OCI-LY1 (cell line): ENCODE measurements around the gene SCAI.

ENCODE experiments used
- H2AFZ ChIP-seq: fragments of 200-600 bp; sonication (generic), shearing (Covaris generic); 2 replicates; pipeline ENCODE4 v1.6.0; 2014; ENCODE audit warnings: antibody characterized with exemption, mild to moderate bottlenecking, low read length
- H3F3A ChIP-seq: fragments of 200-600 bp; sonication (generic), shearing (Covaris generic); 2 replicates; pipeline ENCODE4 v1.6.0; 2014; ENCODE audit warnings: mild to moderate bottlenecking, antibody characterized with exemption, low read length, moderate library complexity; ENCODE audit not compliant: insufficient read depth
- H3K27ac ChIP-seq: fragments of 200-600 bp; sonication (generic); 2 replicates; pipeline ENCODE4 v1.5.1; 2014; ENCODE audit warnings: low read length, mixed run types, mild to moderate bottlenecking, low read depth; ENCODE audit not compliant: poor library complexity, severe bottlenecking
- H3K27me3 ChIP-seq: fragments of 200-600 bp; sonication (generic); 2 replicates; pipeline ENCODE4 v1.6.0; 2014; ENCODE audit warnings: antibody characterized with exemption, mild to moderate bottlenecking, low read length, moderate library complexity; ENCODE audit not compliant: insufficient read depth
- H3K36me3 ChIP-seq: fragments of 200-600 bp; sonication (generic); 2 replicates; pipeline ENCODE4 v1.6.1; 2014; ENCODE audit warnings: mild to moderate bottlenecking, antibody characterized with exemption, low read length, moderate library complexity, mixed read lengths; ENCODE audit not compliant: insufficient read depth
- H3K4me1 ChIP-seq: fragments of 200-600 bp; sonication (generic); 2 replicates; pipeline ENCODE4 v1.5.1; 2014; ENCODE audit warnings: mild to moderate bottlenecking, low read length, moderate library complexity; ENCODE audit not compliant: insufficient read depth, severe bottlenecking
- H3K4me2 ChIP-seq: fragments of 200-600 bp; sonication (generic), shearing (Covaris generic); 2 replicates; pipeline ENCODE4 v1.6.1; 2014; ENCODE audit warnings: low read length
- H3K4me3 ChIP-seq: fragments of 200-600 bp; sonication (generic); 2 replicates; pipeline ENCODE4 v1.5.1; 2014; ENCODE audit warnings: low read length, low read depth, mild to moderate bottlenecking, mixed read lengths; ENCODE audit not compliant: poor library complexity, severe bottlenecking
- H3K79me2 ChIP-seq: fragments of 200-600 bp; shearing (Covaris generic); 2 replicates; pipeline ENCODE4 v1.6.1; 2016; ENCODE audit warnings: mixed run types, low read length, mixed read lengths; ENCODE audit not compliant: insufficient read depth
- H3K9ac ChIP-seq: fragments of 200-600 bp; sonication (generic), shearing (Covaris generic); 2 replicates; pipeline ENCODE4 v1.6.1; 2014; ENCODE audit warnings: mild to moderate bottlenecking, low read length, mixed read lengths
- H3K9me2 ChIP-seq: fragments of 200-600 bp; sonication (generic), shearing (Covaris generic); 2 replicates; pipeline ENCODE4 v1.6.1; 2014; ENCODE audit warnings: low read depth, mild to moderate bottlenecking, low read length, mixed read lengths
- H3K9me3 ChIP-seq: fragments of 200-600 bp; shearing (Covaris generic); 2 replicates; pipeline ENCODE4 v1.6.1; 2014; ENCODE audit warnings: low read length, mixed read lengths
- H4K20me1 ChIP-seq: fragments of 200-600 bp; sonication (generic), shearing (Covaris generic); 2 replicates; pipeline ENCODE4 v1.6.0; 2016; ENCODE audit warnings: mild to moderate bottlenecking, low read length; ENCODE audit not compliant: insufficient read depth
- EZH2 ChIP-seq: fragments of 200-600 bp; sonication (generic), shearing (Covaris generic); IDR thresholded peaks from 2 replicates; pipeline ENCODE4 v1.8.0; 2017; ENCODE audit warnings: borderline replicate concordance, mixed run types, mild to moderate bottlenecking, antibody characterized with exemption, low read length, moderate library complexity, mixed read lengths
- TF ChIP-seq, protein P1 (sequence below): fragments of 200-600 bp; sonication (generic), shearing (Covaris generic); IDR thresholded peaks from 2 replicates; pipeline ENCODE4 v1.5.1; 2017; ENCODE audit warnings: mild to moderate bottlenecking, antibody characterized with exemption, low read length, moderate library complexity, mixed read lengths

SCAI gene

DNA sequence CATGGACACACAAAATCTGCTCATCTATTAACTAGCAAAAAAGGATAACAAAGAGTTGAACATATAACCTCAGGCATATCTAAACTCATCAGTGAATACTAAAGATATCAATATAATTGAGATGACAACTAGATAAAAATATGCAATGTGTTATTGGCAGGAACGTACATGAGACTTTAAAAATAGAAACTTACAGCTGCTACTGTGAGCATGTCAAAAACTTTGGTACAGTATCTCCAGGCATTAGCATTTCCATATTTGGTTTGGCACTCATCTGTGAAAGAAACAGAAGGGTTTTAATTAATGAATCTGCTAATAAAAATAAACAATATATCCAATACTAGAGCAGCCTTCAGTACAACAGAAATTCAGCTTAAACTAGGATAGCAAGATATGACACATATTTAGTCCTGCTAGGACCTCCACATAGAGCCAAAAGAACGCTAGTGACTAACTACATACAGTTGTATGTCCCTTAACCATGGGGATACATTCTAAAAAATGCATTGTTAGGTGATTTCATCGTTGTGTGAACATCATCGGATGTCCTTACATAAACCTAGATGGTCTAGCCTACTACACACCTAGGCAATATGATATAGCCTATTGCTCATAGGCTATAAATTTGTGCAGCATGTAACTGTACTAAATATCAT is 10.5 kb upstream of the SCAI start:
- no peaks in the 10 kb centered on the region for H3K9me2 ChIP-seq
- H4K20me1 ChIP-seq, result no peaks in the 10 kb centered on the region
- H3K9ac ChIP-seq, result no peak overlapping the region
- H3K4me3 ChIP-seq, result no peak overlapping the region
- H3K27me3 ChIP-seq, result no peaks in the 10 kb centered on the region
- H3K27ac ChIP-seq, result no peak overlapping the region
- H3F3A ChIP-seq, result no peaks in the 10 kb centered on the region
- no peaks in the 10 kb centered on the region for H3K4me1 ChIP-seq
- no peaks in the 10 kb centered on the region for H3K79me2 ChIP-seq
- no peak for TF ChIP-seq EZH2
- TF ChIP-seq, protein P1, sequence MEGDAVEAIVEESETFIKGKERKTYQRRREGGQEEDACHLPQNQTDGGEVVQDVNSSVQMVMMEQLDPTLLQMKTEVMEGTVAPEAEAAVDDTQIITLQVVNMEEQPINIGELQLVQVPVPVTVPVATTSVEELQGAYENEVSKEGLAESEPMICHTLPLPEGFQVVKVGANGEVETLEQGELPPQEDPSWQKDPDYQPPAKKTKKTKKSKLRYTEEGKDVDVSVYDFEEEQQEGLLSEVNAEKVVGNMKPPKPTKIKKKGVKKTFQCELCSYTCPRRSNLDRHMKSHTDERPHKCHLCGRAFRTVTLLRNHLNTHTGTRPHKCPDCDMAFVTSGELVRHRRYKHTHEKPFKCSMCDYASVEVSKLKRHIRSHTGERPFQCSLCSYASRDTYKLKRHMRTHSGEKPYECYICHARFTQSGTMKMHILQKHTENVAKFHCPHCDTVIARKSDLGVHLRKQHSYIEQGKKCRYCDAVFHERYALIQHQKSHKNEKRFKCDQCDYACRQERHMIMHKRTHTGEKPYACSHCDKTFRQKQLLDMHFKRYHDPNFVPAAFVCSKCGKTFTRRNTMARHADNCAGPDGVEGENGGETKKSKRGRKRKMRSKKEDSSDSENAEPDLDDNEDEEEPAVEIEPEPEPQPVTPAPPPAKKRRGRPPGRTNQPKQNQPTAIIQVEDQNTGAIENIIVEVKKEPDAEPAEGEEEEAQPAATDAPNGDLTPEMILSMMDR, result no peak
- no peaks in the 10 kb centered on the region for H3K9me3 ChIP-seq
- no peak overlapping the region for H2AFZ ChIP-seq
- peaks cover 59% of the 10 kb centered on the region for H3K36me3 ChIP-seq
- H3K4me2 ChIP-seq, result no peak overlapping the region

DNA sequence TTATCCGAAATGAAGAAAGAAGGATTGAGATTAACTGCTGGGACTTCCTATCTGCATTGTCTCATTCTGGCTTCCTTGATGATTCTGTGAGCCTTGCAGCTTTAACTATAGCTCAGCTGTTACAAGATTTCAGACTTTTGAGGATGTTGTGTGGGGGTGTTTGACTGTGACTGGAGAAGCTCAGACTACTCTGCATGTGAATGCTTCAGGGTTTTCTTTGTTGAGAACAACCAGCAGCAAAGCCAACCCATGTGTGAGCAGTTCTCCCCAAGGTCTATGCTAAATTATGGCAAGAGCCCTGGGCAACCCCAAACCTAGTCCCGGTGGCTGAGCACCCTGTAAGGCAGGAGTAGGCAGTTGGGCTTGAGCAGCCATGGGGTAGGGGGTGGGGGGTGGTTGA is 8.4 kb upstream of the SCAI start:
- no peaks in the 10 kb centered on the region for H3F3A ChIP-seq
- H3K9ac ChIP-seq, result no peak overlapping the region
- H4K20me1 ChIP-seq, result no peaks in the 10 kb centered on the region
- no peaks in the 10 kb centered on the region for H3K79me2 ChIP-seq
- H3K27ac ChIP-seq, result no peak overlapping the region
- no peaks in the 10 kb centered on the region for H3K27me3 ChIP-seq
- no peak for TF ChIP-seq EZH2
- TF ChIP-seq, protein P1, result no peak
- H3K9me2 ChIP-seq, result no peaks in the 10 kb centered on the region
- no peak overlapping the region for H3K4me2 ChIP-seq
- no peak overlapping the region for H2AFZ ChIP-seq
- no peaks in the 10 kb centered on the region for H3K9me3 ChIP-seq
- H3K4me3 ChIP-seq, result no peak overlapping the region
- peaks cover 59% of the 10 kb centered on the region for H3K36me3 ChIP-seq
- peaks cover 4% of the 10 kb centered on the region for H3K4me1 ChIP-seq

DNA sequence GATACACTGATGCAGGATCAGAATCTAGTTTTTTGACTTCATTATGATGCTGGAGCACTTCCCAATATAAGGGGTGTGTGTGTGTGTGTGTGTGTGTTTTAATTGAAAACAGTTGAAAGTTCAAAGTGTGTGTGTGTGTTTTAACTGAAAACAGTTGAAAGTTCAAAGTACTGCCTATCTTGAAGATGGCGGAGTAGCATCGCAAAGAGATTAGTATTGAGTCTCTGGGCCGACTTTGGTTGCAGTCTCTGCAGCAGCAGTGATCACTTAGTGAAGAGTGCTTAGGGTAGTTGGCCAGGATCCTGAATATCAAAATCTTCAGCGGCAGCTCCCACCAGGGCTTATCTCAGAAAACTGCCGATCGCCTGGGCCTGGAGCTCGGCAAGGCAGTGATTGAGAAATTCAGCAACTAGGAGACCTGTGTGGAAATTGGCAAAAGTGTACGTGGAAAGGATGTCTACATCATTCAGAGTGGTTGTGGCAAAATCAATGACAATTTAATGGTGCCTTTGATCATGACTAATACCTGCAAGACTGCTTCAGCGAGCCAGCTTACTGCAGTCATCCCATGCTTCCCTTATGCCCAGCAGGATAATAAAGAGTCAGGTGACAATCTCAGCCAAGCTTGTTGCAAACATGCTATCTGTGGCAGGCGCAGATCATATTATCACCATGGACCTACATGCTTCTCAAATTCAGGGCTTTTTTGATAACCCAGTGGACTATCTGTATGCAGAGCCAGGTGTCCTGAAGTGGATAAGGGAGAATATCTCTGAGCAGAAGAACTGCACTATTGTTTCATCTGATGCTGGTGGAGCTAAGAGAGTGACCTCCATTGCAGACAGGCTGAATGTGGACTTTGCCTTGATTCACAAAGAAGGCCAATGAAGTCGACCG is 7.3 kb upstream of the SCAI start:
- TF ChIP-seq EZH2, result no peak
- TF ChIP-seq, protein P1, result no peak
- Histone ChIP-seq H3K27me3 (no peaks in the 10 kb centered on the region), H3K4me1 (peaks cover 15% of the 10 kb centered on the region), H3K4me3 (no peak overlapping the region), H3K79me2 (no peaks in the 10 kb centered on the region), H3K9me2 (no peaks in the 10 kb centered on the region), H3K4me2 (no peak overlapping the region), H3K9me3 (no peaks in the 10 kb centered on the region), H4K20me1 (no peaks in the 10 kb centered on the region), H3K36me3 (peaks cover 59% of the 10 kb centered on the region), H2AFZ (no peak overlapping the region), H3K27ac (no peak overlapping the region), H3K9ac (no peak overlapping the region), H3F3A (no peaks in the 10 kb centered on the region)
